H1 (cell line): ENCODE results near the gene IFT20. TPM values are rescaled to one million over a fixed set of nuclear protein-coding genes. Genes with fewer than 3 reads are reported as not detected.
A peak's percentile ranks its signal among the peaks of the same experiment; 100 is the strongest.

ENCODE experiments used
- CTCF ChIA-PET: fragments of 300-600 bp; sonication (Branson Sonifier 250); formaldehyde crosslinking; loops from one replicate; lab custom pipeline; 2021; ENCODE audit not compliant: partially characterized antibody; lab: Charles Lee
- POLR2A ChIA-PET: fragments of 300-600 bp; sonication (Branson Sonifier 250); formaldehyde crosslinking; loops from one replicate; lab custom pipeline; 2021; ENCODE audit warnings: inconsistent platforms; ENCODE audit not compliant: partially characterized antibody; lab: Charles Lee
- DNase-seq, 2 experiments: peaks; one replicate each; pipeline versions ENCODE4 v3.0.0 to v3.0.0-alpha.2; 2010 to 2022; ENCODE audit warnings: low spot score in 2 of 2, low read depth in 1 of 2, mixed read lengths in 1 of 2
- FAIRE-seq: peaks from 2 replicates; lab custom pipeline; 2011; peaks lifted over from hg19 to GRCh38; lab: Jason Lieb, UNC
- H2AFZ ChIP-seq: 2 replicates; pipeline ENCODE4 v1.8.1; 2012; ENCODE audit warnings: low read length, inconsistent platforms
- H2AK5ac ChIP-seq: 2 replicates; pipeline ENCODE4 v1.6.1; 2013; ENCODE audit warnings: low read depth, low read length
- H2BK120ac ChIP-seq: replicated peaks from 2 replicates; pipeline ENCODE3; 2013; ENCODE audit warnings: low read depth, low read length, inconsistent platforms
- H2BK12ac ChIP-seq: 2 replicates; pipeline ENCODE4 v1.6.1; 2013; ENCODE audit warnings: low read depth, low read length
- H2BK15ac ChIP-seq: 2 replicates; pipeline ENCODE4 v1.6.1; 2013; ENCODE audit warnings: low read length
- H2BK20ac ChIP-seq: 2 replicates; pipeline ENCODE4 v1.6.1; 2013; ENCODE audit warnings: low read length
- H2BK5ac ChIP-seq: 2 replicates; pipeline ENCODE4 v1.6.1; 2013; ENCODE audit warnings: low read depth, low read length
- H3K14ac ChIP-seq: 2 replicates; pipeline ENCODE4 v1.6.1; 2013; ENCODE audit warnings: inconsistent platforms; ENCODE audit not compliant: insufficient read length
- H3K18ac ChIP-seq: 2 replicates; pipeline ENCODE4 v1.6.1; 2013; ENCODE audit warnings: low read length; ENCODE audit errors: extremely low read depth
- H3K23ac ChIP-seq: 2 replicates; pipeline ENCODE4 v1.6.1; 2013; ENCODE audit warnings: inconsistent platforms; ENCODE audit not compliant: insufficient read length
- H3K23me2 ChIP-seq: 2 replicates; pipeline ENCODE4 v1.6.1; 2013; ENCODE audit warnings: low read depth, low read length
- H3K27ac ChIP-seq: 2 replicates; pipeline ENCODE4 v1.6.1; 2011; ENCODE audit warnings: low read depth, low read length, inconsistent platforms
- H3K27me3 ChIP-seq, 4 experiments: replicated peaks in 1 of 4; 1 replicate in 1 of 4; 2 replicates in 3 of 4; pipeline versions ENCODE4 v1.6.1 to v1.8.1; 2011 to 2013; ENCODE audit warnings: low read length in 3 of 4, mild to moderate bottlenecking in 3 of 4, inconsistent platforms in 2 of 4, mixed read lengths in 2 of 4, moderate library complexity in 1 of 4; ENCODE audit not compliant: control insufficient read depth in 3 of 4, insufficient read depth in 3 of 4; ENCODE audit errors: extremely low read depth in 1 of 4
- H3K36me3 ChIP-seq, 4 experiments: 2 replicates each; pipeline versions ENCODE4 v1.6.1 to v1.8.1; 2011 to 2013; ENCODE audit warnings: mild to moderate bottlenecking in 4 of 4, low read length in 3 of 4, moderate library complexity in 2 of 4, control low read depth in 1 of 4, inconsistent platforms in 1 of 4; ENCODE audit not compliant: insufficient read depth in 4 of 4, control insufficient read depth in 2 of 4
- H3K4ac ChIP-seq: replicated peaks from 2 replicates; pipeline ENCODE3; 2013; ENCODE audit warnings: low read length, low read depth, mixed read lengths, inconsistent platforms; ENCODE audit not compliant: insufficient read length
- H3K4me1 ChIP-seq, 4 experiments: replicated peaks in 1 of 4; 1 replicate in 1 of 4; 2 replicates in 3 of 4; pipeline versions ENCODE4 v1.6.1 to v1.8.1; 2011 to 2013; ENCODE audit warnings: low read length in 3 of 4, inconsistent platforms in 2 of 4, mixed read lengths in 1 of 4; ENCODE audit not compliant: insufficient read depth in 4 of 4, control insufficient read depth in 3 of 4
- H3K4me2 ChIP-seq, 2 experiments: 2 replicates each; pipeline versions ENCODE4 v1.6.1 to v1.8.1; 2011 to 2013; ENCODE audit warnings: low read depth in 2 of 2, low read length in 2 of 2, control low read depth in 1 of 2, inconsistent platforms in 1 of 2, mild to moderate bottlenecking in 1 of 2; ENCODE audit not compliant: insufficient read depth in 1 of 2
- H3K4me3 ChIP-seq, 4 experiments: fragments of 200-600, 300-600 bp in 1 of 4; sonication (generic), shearing (Covaris generic), sonication (Bioruptor Twin) in 1 of 4; 2 replicates each; pipeline versions ENCODE4 v1.5.1 to v1.8.1; 2011 to 2016; ENCODE audit warnings: low read length in 4 of 4, low read depth in 3 of 4, control low read depth in 2 of 4, inconsistent platforms in 2 of 4, mild to moderate bottlenecking in 2 of 4, mixed read lengths in 1 of 4, moderate library complexity in 1 of 4; ENCODE audit not compliant: insufficient read depth in 2 of 4; ENCODE audit errors: extremely low read depth in 1 of 4
- H3K56ac ChIP-seq: replicated peaks from 2 replicates; pipeline ENCODE3; 2013; ENCODE audit warnings: low read depth, mild to moderate bottlenecking, mixed read lengths, low read length, inconsistent platforms; ENCODE audit not compliant: insufficient read length
- H3K79me1 ChIP-seq: 2 replicates; pipeline ENCODE4 v1.6.1; 2013; ENCODE audit warnings: low read depth, low read length, control low read depth
- H3K79me2 ChIP-seq, 2 experiments: 2 replicates each; pipeline versions ENCODE4 v1.6.1 to v1.8.1; 2012 to 2013; ENCODE audit warnings: low read length in 2 of 2, mild to moderate bottlenecking in 2 of 2, inconsistent platforms in 1 of 2; ENCODE audit not compliant: insufficient read depth in 2 of 2, control insufficient read depth in 1 of 2
- H3K9ac ChIP-seq, 4 experiments: replicated peaks in 1 of 4; 1 replicate in 1 of 4; 2 replicates in 3 of 4; pipeline versions ENCODE4 v1.6.1 to v1.8.1; 2011 to 2013; ENCODE audit warnings: low read depth in 3 of 4, low read length in 3 of 4, control low read depth in 2 of 4, mild to moderate bottlenecking in 2 of 4, moderate library complexity in 2 of 4, inconsistent platforms in 1 of 4; ENCODE audit errors: extremely low read depth in 1 of 4
- H3K9me3 ChIP-seq, 2 experiments: 2 replicates each; pipeline versions ENCODE4 v1.6.1 to v1.8.1; 2012 to 2013; ENCODE audit warnings: mild to moderate bottlenecking in 2 of 2, moderate library complexity in 2 of 2, control low read depth in 1 of 2, inconsistent platforms in 1 of 2, low read depth in 1 of 2, low read length in 1 of 2, mixed read lengths in 1 of 2; ENCODE audit not compliant: insufficient read depth in 2 of 2
- H4K20me1 ChIP-seq, 2 experiments: replicated peaks in 1 of 2; 2 replicates each; pipeline versions ENCODE3 to v1.8.1; 2011 to 2013; ENCODE audit warnings: inconsistent platforms in 2 of 2, low read length in 2 of 2, mild to moderate bottlenecking in 1 of 2; ENCODE audit not compliant: insufficient read depth in 2 of 2, control insufficient read depth in 1 of 2
- H4K5ac ChIP-seq: 2 replicates; pipeline ENCODE4 v1.6.1; 2013; ENCODE audit warnings: low read length, low read depth, mixed read lengths, inconsistent platforms; ENCODE audit not compliant: insufficient read length
- H4K8ac ChIP-seq: 2 replicates; pipeline ENCODE4 v1.8.0; 2013; ENCODE audit warnings: mild to moderate bottlenecking, moderate library complexity, low read length, inconsistent platforms; ENCODE audit not compliant: insufficient read depth; ENCODE audit errors: extremely low read depth
- H4K91ac ChIP-seq: replicated peaks from 2 replicates; pipeline ENCODE3; 2013; ENCODE audit warnings: low read length, mixed read lengths, inconsistent platforms; ENCODE audit not compliant: insufficient read length
- CBX8 ChIP-seq: fragments of 300-800, 300-1000 bp; sonication (generic); IDR thresholded peaks from 2 replicates; pipeline ENCODE4 v1.7.1; 2016; ENCODE audit warnings: low read depth, low read length, borderline replicate concordance
- CEBPB ChIP-seq: IDR thresholded peaks from 2 replicates; pipeline ENCODE4 v1.6.1; 2012; ENCODE audit warnings: low read depth, low read length
- CHD1 ChIP-seq: IDR thresholded peaks from 2 replicates; pipeline ENCODE4 v1.6.1; 2012; ENCODE audit warnings: low read depth, low read length, improper control_type of control experiment
- KDM1A ChIP-seq: fragments of 200-600, 300-600 bp; sonication (generic); IDR thresholded peaks from 2 replicates; pipeline ENCODE4 v1.7.1; 2016; ENCODE audit warnings: mild to moderate bottlenecking, low read length, borderline replicate concordance
- KDM4A ChIP-seq: IDR thresholded peaks from one replicate; pipeline ENCODE4 v1.7.1; 2012; ENCODE audit warnings: low read depth, mild to moderate bottlenecking, moderate library complexity, low read length, inconsistent platforms; ENCODE audit not compliant: severe bottlenecking
- POLR2AphosphoS5 ChIP-seq: IDR thresholded peaks from 2 replicates; pipeline ENCODE4 v1.6.1; 2011; ENCODE audit warnings: low read depth, low read length
- POU5F1 ChIP-seq: IDR thresholded peaks from 2 replicates; pipeline ENCODE4 v1.6.1; 2011; ENCODE audit warnings: low read depth, mild to moderate bottlenecking, low read length, moderate library complexity
- SP1 ChIP-seq: IDR thresholded peaks from 2 replicates; pipeline ENCODE4 v1.6.1; 2011; ENCODE audit warnings: low read depth, low read length
- SP2 ChIP-seq: IDR thresholded peaks from 2 replicates; pipeline ENCODE4 v1.6.1; 2012; ENCODE audit warnings: mild to moderate bottlenecking, low read length, inconsistent platforms
- SP4 ChIP-seq: IDR thresholded peaks from 2 replicates; pipeline ENCODE4 v1.6.1; 2012; ENCODE audit warnings: low read length, inconsistent platforms
- TAF1 ChIP-seq: IDR thresholded peaks from 2 replicates; pipeline ENCODE4 v1.6.1; 2011; ENCODE audit warnings: mild to moderate bottlenecking, low read depth, low read length
- TAF7 ChIP-seq: optimal IDR thresholded peaks from 2 replicates; pipeline ENCODE3; 2011; ENCODE audit warnings: low read depth, mild to moderate bottlenecking, inconsistent platforms, low read length, moderate library complexity, borderline replicate concordance
- TCF12 ChIP-seq: IDR thresholded peaks from 2 replicates; pipeline ENCODE4 v1.6.1; 2011; ENCODE audit warnings: low read depth, mild to moderate bottlenecking, low read length
- YY1 ChIP-seq: IDR thresholded peaks from 2 replicates; pipeline ENCODE4 v1.6.1; 2011; ENCODE audit warnings: low read depth, mild to moderate bottlenecking, low read length
- WGBS, 2 experiments: shearing (Covaris generic) in 1 of 2; methylation state at CpG; one replicate each; pipeline versions ENCODE4 v1.1.6 to v1.1.7; 2013 to 2015; ENCODE audit warnings: low lambda C conversion rate in 2 of 2, mixed read lengths in 2 of 2, inconsistent platforms in 1 of 2, low coverage in 1 of 2, missing lambda C conversion rate in 1 of 2; ENCODE audit not compliant: insufficient replicate concordance in 2 of 2, insufficient coverage in 1 of 2, insufficient read length in 1 of 2; ENCODE audit errors: extremely low coverage in 1 of 2, missing lambda C conversion rate in 1 of 2; 5-methylcytosine and 5-hydroxymethylcytosine counted together
- polyA plus RNA-seq, 7 experiments: library from polyadenylated mRNA; depleted of rRNA in 3 of 7; stranded (reverse) in 5 of 7; unstranded in 2 of 7; fragments of >200 nt in 5 of 7; fragments of 200-250 nt in 2 of 7; gene quantifications; 1 replicate in 5 of 7; 2 replicates in 1 of 7; 4 replicates in 1 of 7; pipeline versions ENCODE4 v1.2.1 to v1.2.3, GENCODE V29; 2011 to 2013; ENCODE audit warnings: missing spikeins in 2 of 7, mixed read lengths in 2 of 7
- total RNA-seq: library from RNA; stranded (reverse); fragmentation: NEBNext Ultra II Directional; extraction: Animal tissue kit (Norgen Biotek cat#: 25700); gene quantifications from 2 replicates; pipeline ENCODE4 v1.2.1, GENCODE V29; 2021
- TF ChIP-seq, protein P1 (sequence below): IDR thresholded peaks from 2 replicates; pipeline ENCODE4 v1.6.1; 2012; ENCODE audit warnings: inconsistent platforms

Gene IFT20
- total and polyA plus RNA-seq, 2 of the 8 experiments (the other 6 are each of a cell fraction or from before 2014, with no cell fraction given): 9.0 to 21.0 TPM

GRCh38 chr17:28372945-28373274 lies 37.6 kb upstream of the IFT20 start:
- Histone ChIP-seq H4K20me1 (peaks cover 2 to 12% of the 10 kb centered on the region in 2 experiments), H3K4ac (no peak overlapping the region), H2BK12ac (no peak overlapping the region), H3K79me1 (no peaks in the 10 kb centered on the region; the same call in 1 of the 2 replicates), H3K23me2 (peaks cover 16% of the 10 kb centered on the region; the same call in 1 of the 2 replicates), H3K14ac (no peak overlapping the region), H2BK15ac (no peak overlapping the region), H3K4me1 (peaks cover 3 to 16% (median 9%) of the 10 kb centered on the region in 4 experiments; a peak in 6 of 7 replicates), H3K27ac (no peak overlapping the region), H3K4me3 (0 out of 8 replicates have a peak overlapping the region, but pooled peaks of 1 of the 4 experiments have one; percentile 79), H2BK120ac (no peak overlapping the region), H3K9me3 (no peaks in the 10 kb centered on the region), H3K56ac (no peak overlapping the region), H2AFZ (no peak overlapping the region), H4K5ac (no peak overlapping the region), H3K36me3 (no peaks in the 10 kb centered on the region), H3K27me3 (peaks cover 9 to 19% (median 19%) of the 10 kb centered on the region in 4 experiments), H3K79me2 (no peaks in the 10 kb centered on the region), H3K4me2 (peak overlapping the region; percentile 76 to 89; a peak in 3 of 4 replicates), H3K18ac (no peak overlapping the region), H2AK5ac (no peak overlapping the region), H4K91ac (no peak overlapping the region), H2BK5ac (no peak overlapping the region), H2BK20ac (no peak overlapping the region), H3K23ac (no peak overlapping the region), H4K8ac (no peak overlapping the region), H3K9ac (no peak overlapping the region)
- DNase-seq (no peak), FAIRE-seq (no peak)
- WGBS, 2 experiments: 72% methylated on average over 6 of the region's 6 CpGs; no CpG with 5 or more reads in 1 of the 2 experiments
- POLR2A ChIA-PET: interaction anchor here (0.7 to 12.7 kb wide), 5 partner anchors 8 to 125 kb away, joined by 3 to 103 read pairs (median 4); partner anchors contain the start of genes POLDIP2 and SLC13A2
- CTCF ChIA-PET: interaction anchor here (1.2 to 4.6 kb wide), 4 partner anchors 8 to 174 kb away, joined by 4 to 20 read pairs (median 6); partner anchors contain the start of gene POLDIP2
- no peak for TF ChIP-seq YY1
- no peak for TF ChIP-seq POU5F1
- TF ChIP-seq CEBPB: no peak
- TF ChIP-seq TAF1: no peak
- TF ChIP-seq SP2: no peak
- TF ChIP-seq SP1: no peak
- TF ChIP-seq, protein P1, sequence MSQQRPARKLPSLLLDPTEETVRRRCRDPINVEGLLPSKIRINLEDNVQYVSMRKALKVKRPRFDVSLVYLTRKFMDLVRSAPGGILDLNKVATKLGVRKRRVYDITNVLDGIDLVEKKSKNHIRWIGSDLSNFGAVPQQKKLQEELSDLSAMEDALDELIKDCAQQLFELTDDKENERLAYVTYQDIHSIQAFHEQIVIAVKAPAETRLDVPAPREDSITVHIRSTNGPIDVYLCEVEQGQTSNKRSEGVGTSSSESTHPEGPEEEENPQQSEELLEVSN: no peak
- TF ChIP-seq KDM4A: no peak
- no peak for TF ChIP-seq KDM1A
- TF ChIP-seq TCF12: no peak
- TF ChIP-seq CBX8: no peak
- no peak for TF ChIP-seq CHD1
- TF ChIP-seq POLR2AphosphoS5: no peak
- no peak for TF ChIP-seq SP4
- TF ChIP-seq TAF7: no peak
